Heart right ventricle (tissue), 16 donors: ENCODE data around the gene PDIA6. TPM values are rescaled to one million over a fixed set of nuclear protein-coding genes. Genes with fewer than 3 reads are reported as not detected.

Experiments
- ATAC-seq, 8 donors: fragments of 200-7000 bp; cut with Tn5 transposase; one replicate each; pipeline ENCODE4 v1.9.1; 2020; ENCODE audit warnings: mild to moderate bottlenecking in 8 of 8, moderate library complexity in 8 of 8, moderate number of reproducible peaks in 1 of 8
- DNase-seq, 2 donors: peaks; one replicate each; pipeline ENCODE4 v3.0.0-alpha.2; 2020
- H3K27ac ChIP-seq, 10 donors: fragments of 200-600 bp; sonication (generic) in 2 of 10; one replicate each; pipeline versions ENCODE4 v1.5.0 to v1.8.0; 2020 to 2022; ENCODE audit warnings: mild to moderate bottlenecking in 3 of 10
- H3K27me3 ChIP-seq, 7 donors: fragments of 200-600 bp; one replicate each; pipeline ENCODE4 v1.8.0; 2021 to 2022; ENCODE audit warnings: mild to moderate bottlenecking in 2 of 7
- H3K36me3 ChIP-seq, 9 donors: fragments of 200-600 bp; sonication (generic) in 1 of 9; one replicate each; pipeline versions ENCODE4 v1.5.0 to v1.8.0; 2020 to 2022; ENCODE audit warnings: mild to moderate bottlenecking in 2 of 9
- H3K4me1 ChIP-seq, 9 donors: fragments of 200-600 bp; sonication (generic) in 1 of 9; one replicate each; pipeline versions ENCODE4 v1.5.0 to v1.8.0; 2020 to 2022; ENCODE audit warnings: mild to moderate bottlenecking in 4 of 9
- H3K4me3 ChIP-seq, 10 donors: fragments of 200-600 bp; sonication (generic) in 2 of 10; one replicate each; pipeline versions ENCODE4 v1.5.0 to v1.8.0; 2020 to 2022; ENCODE audit warnings: mild to moderate bottlenecking in 7 of 10, moderate library complexity in 2 of 10
- H3K9me3 ChIP-seq, 11 donors: fragments of 200-600 bp in 10 of 11; sonication (generic) in 2 of 11; one replicate each; pipeline versions ENCODE4 v1.5.0 to v1.8.0; 2013 to 2022; ENCODE audit warnings: mild to moderate bottlenecking in 2 of 11, control low read depth in 1 of 11, moderate library complexity in 1 of 11
- CTCF ChIP-seq, 9 donors: fragments of 200-600 bp; sonication (generic) in 2 of 9; IDR thresholded peaks; one replicate each; pipeline versions ENCODE4 v1.5.0 to v1.8.0; 2021 to 2022; ENCODE audit warnings: antibody characterized with exemption in 9 of 9, mild to moderate bottlenecking in 5 of 9, moderate library complexity in 1 of 9
- WGBS, 2 donors: extraction: QIAGEN DNeasy Blood & Tissue Kit; methylation state at CpG; one replicate each; pipeline ENCODE4 v1.1.7; 2013; ENCODE audit warnings: inconsistent platforms in 1 of 2; 5-methylcytosine and 5-hydroxymethylcytosine counted together
- intact Hi-C, 10 donors: fragments of 100-400 bp; cut with DNase I; formaldehyde crosslinking; loops; one replicate each; pipeline versions ENCODE4 v1.11.1 to v1.14.2; 2022
- polyA plus RNA-seq, 2 donors: library from polyadenylated mRNA; stranded (reverse); fragments of 200-250 nt; gene quantifications; one replicate each; pipeline ENCODE4 v1.2.3, GENCODE V29; 2013
- total RNA-seq, 10 donors: library from RNA; stranded (reverse); fragmentation: NEBNext Ultra II Directional in 3 of 10; extraction: Animal tissue kit (Norgen Biotek cat#: 25700) in 3 of 10; gene quantifications; one replicate each; pipeline versions ENCODE4 v1.2.1 to v1.2.4, GENCODE V29; 2021 to 2023
- donor health status: Arrhythmogenic right ventricular cardiomyopathy.
- donor health status: ischemic (EF 13 %, LVEDD 7.1; RV severe dilation, severe dysfunction).
- donor health status: healthy with polysubstance abuse.
- donor health status: DM: no; HTN: yes; CAD: no.
- donor health status: DM: no; HTN: no; CAD: no.
- donor health status: ischemic (EF 25% LVEDD 6.9; RV normal size, moderate dysfunction).
- donor health status: ischemic (EF 25% LVEDD 5.7; RV mildly dilated, moderate dysfunction).
- donor health status: healthy.
- donor health status: DM: yes; HTN: yes; CAD: no.
- donor health status: Ischemic cardiomyopathy.
- donor health status: ischemic (EF 35%, LVEDD 5.7; RV mildly dilated, moderate dysfunction).
- donor health status: nonischemic (EF 11% LVEDD 7.7; RV severe dilation, severe dysfunction).
- donor health status: DM: yes; HTN: yes; CAD: no.
- donor health status: PGD.
- donor health status: ischemic (EF 29% LVEDD 5.4; RV normal size, mild dysfunction).
- donor health status: nonischemic (EF 23%, LVEDD 6.1; RV moderate dilation, normal function).

PDIA6 gene
- total and polyA plus RNA-seq, 12 donors: 24.7 to 317 (median 107) TPM

DNA sequence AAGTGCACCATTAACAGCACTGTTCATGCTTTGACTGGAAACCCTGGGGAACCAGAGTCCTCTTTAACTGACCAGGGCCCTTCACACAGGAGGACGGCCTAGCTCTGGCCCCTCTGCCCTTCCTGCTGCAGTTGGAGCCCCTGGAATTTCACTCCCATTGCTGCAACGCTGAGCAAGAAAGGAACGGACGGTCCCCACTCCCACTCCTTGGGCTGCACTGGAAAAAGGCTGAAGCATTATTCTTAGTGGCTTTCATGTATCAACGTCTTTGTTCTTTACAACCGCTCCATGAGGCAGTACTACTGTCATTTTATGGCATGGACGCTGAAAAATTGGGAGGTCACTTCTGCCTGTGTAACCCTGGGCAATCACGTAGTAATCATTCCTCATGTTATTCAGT is 9.9 kb downstream of the PDIA6 start:
- intact Hi-C loops: no loop called here
- TF ChIP-seq CTCF (IDR thresholded peaks at IDR 0.05): no peak
- Histone ChIP-seq H3K9me3 (no peaks in the 10 kb centered on the region), H3K36me3 (peaks cover 0 to 54% (median 7%) of the 10 kb centered on the region in 9 donors), H3K4me1 (peaks cover 0 to 25% (median 3%) of the 10 kb centered on the region in 9 donors), H3K4me3 (no peak overlapping the region), H3K27ac (no peak overlapping the region), H3K27me3 (no peaks in the 10 kb centered on the region)
- WGBS, 2 donors: 78 to 82% methylated on average over 8 of the region's 8 CpGs
- ATAC-seq: no peak
- DNase-seq: no peak

DNA sequence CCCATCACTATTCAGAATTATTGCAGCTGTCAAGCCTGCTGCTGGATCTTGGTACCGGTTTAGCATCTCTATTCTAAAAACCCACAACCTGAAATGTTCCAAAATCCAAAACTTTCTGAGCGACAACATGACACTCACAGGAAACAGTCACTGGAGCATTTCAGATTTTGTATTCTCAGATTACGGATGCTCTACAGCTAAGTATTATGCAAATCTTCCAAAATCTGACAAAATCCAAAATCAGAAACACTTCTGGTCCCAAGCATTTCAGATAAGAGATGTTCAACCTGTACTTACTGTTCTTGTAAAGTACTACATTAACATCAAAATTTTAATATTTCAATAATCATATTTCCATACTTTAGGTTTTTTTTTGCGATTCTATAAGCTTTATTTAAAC is 12.4 kb downstream of the PDIA6 start:
- H3K27ac ChIP-seq: no peak overlapping the region
- no peak for DNase-seq
- no peak overlapping the region for H3K4me3 ChIP-seq
- intact Hi-C loops: no loop called here
- no peak for TF ChIP-seq CTCF (IDR thresholded peaks at IDR 0.05)
- no peak for ATAC-seq
- no peaks in the 10 kb centered on the region for H3K27me3 ChIP-seq
- H3K4me1 ChIP-seq: peaks cover 0 to 13% (median 0%) of the 10 kb centered on the region in 9 donors
- WGBS, 2 donors: 94 to 96% methylated on average over 4 of the region's 4 CpGs
- H3K36me3 ChIP-seq: peaks cover 0 to 76% (median 16%) of the 10 kb centered on the region in 9 donors
- H3K9me3 ChIP-seq: no peaks in the 10 kb centered on the region

DNA sequence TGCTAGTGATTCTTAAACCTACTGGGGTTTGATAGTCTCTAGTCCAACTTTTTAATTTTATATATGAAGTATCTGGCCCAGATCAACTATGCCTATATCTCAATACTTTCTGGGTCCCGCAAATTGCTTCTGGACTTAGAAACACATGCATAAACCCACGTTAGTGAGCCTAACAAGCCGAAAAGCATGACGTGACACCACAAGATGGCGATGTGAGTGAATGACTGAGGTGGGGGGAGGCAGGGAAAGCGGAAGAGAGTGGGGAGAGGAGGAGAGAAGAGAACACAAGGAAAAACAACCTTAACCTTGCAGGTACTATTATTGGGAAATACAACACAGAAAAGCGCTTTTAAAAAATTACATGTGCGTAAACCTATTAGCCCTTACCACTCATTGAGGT is 13.8 kb downstream of the PDIA6 start:
- H3K9me3 ChIP-seq: no peaks in the 10 kb centered on the region
- no peak overlapping the region for H3K27ac ChIP-seq
- ATAC-seq (no peak), DNase-seq (no peak)
- H3K4me3 ChIP-seq: no peak overlapping the region
- intact Hi-C loops: no loop called here
- WGBS, 2 donors: 86 to 88% methylated on average over 8 of the region's 8 CpGs
- H3K27me3 ChIP-seq: no peaks in the 10 kb centered on the region
- TF ChIP-seq CTCF (IDR thresholded peaks at IDR 0.05): no peak
- peaks cover 2 to 89% (median 21%) of the 10 kb centered on the region in 9 donors for H3K36me3 ChIP-seq
- peaks cover 0 to 16% (median 0%) of the 10 kb centered on the region in 9 donors for H3K4me1 ChIP-seq

GRCh38 chr2:10796703-10797102 is 15.9 kb downstream of the PDIA6 start:
- no peak for TF ChIP-seq CTCF (IDR thresholded peaks at IDR 0.05)
- Histone ChIP-seq H3K27ac (no peak overlapping the region), H3K9me3 (no peaks in the 10 kb centered on the region), H3K27me3 (no peaks in the 10 kb centered on the region), H3K36me3 (peaks cover 2 to 100% (median 29%) of the 10 kb centered on the region in 9 donors), H3K4me3 (no peak overlapping the region), H3K4me1 (peaks cover 0 to 13% (median 0%) of the 10 kb centered on the region in 9 donors)
- WGBS, 2 donors: 85 to 97% methylated on average over 2 of the region's 2 CpGs
- intact Hi-C loops: no loop called here
- ATAC-seq (no peak), DNase-seq (no peak)
